HG03354 (cell line): ENCODE measurements around the gene TPCN2.

Experiments used
- ATAC-seq: cut with Tn5 transposase; IDR thresholded peaks from one replicate; pipeline ENCODE4 v1.9.1; 2021; ENCODE audit warnings: mild to moderate bottlenecking; ENCODE audit not compliant: unreplicated experiment, poor library complexity, severe bottlenecking

The TPCN2 gene

GRCh38 chr11:69087133-69087524 lies 38.4 kb downstream of the TPCN2 start:
- ATAC-seq, result no peak

GRCh38 chr11:69087811-69088210 lies 39.1 kb downstream of the TPCN2 start:
- no peak for ATAC-seq

GRCh38 chr11:69088676-69089146 lies 40.0 kb downstream of the TPCN2 start:
- ATAC-seq, result no peak

GRCh38 chr11:69089258-69089657 lies 40.5 kb downstream of the TPCN2 start:
- ATAC-seq, result no peak

- ATAC-seq, result no peak
Measured at GRCh38 chr11:69091638-69092165, 43.0 kb downstream of the TPCN2 start.

- no peak for ATAC-seq
Measured at GRCh38 chr11:69092263-69092662, 43.5 kb downstream of the TPCN2 start.

GRCh38 chr11:69093106-69093505 lies 44.4 kb downstream of the TPCN2 start:
- ATAC-seq, result no peak

GRCh38 chr11:69094111-69094914 lies 45.6 kb downstream of the TPCN2 start:
- ATAC-seq, result no peak

GRCh38 chr11:69094915-69095290 lies 46.2 kb downstream of the TPCN2 start:
- ATAC-seq, result no peak

GRCh38 chr11:69095300-69095699 lies 46.6 kb downstream of the TPCN2 start:
- ATAC-seq, result no peak

GRCh38 chr11:69096473-69096872 lies 47.7 kb downstream of the TPCN2 start:
- no peak for ATAC-seq

- no peak for ATAC-seq
Measured at GRCh38 chr11:69097263-69097662, 48.5 kb downstream of the TPCN2 start.

- ATAC-seq, result no peak
Measured at GRCh38 chr11:69099180-69099579, 50.4 kb downstream of the TPCN2 start.

GRCh38 chr11:69100454-69101114 lies 51.9 kb downstream of the TPCN2 start:
- no peak for ATAC-seq

- peak; percentile 39 for ATAC-seq
Measured at GRCh38 chr11:69101115-69101791, 52.5 kb downstream of the TPCN2 start.

- no peak for ATAC-seq
Measured at GRCh38 chr11:69101792-69102695, 53.3 kb downstream of the TPCN2 start.

GRCh38 chr11:69102732-69103615 lies 54.2 kb downstream of the TPCN2 start:
- no peak for ATAC-seq

- no peak for ATAC-seq
Measured at GRCh38 chr11:69104212-69104855, 55.6 kb downstream of the TPCN2 start.
